Testis (tissue), 3 donors: ENCODE data around the gene ZNF692. TPM values are rescaled to one million over a fixed set of nuclear protein-coding genes. Genes with fewer than 3 reads are reported as not detected.

Experiments used
- DNase-seq: peaks from one replicate; pipeline ENCODE4 v3.0.0-alpha.2; 2019
- H3K27ac ChIP-seq, 2 donors: fragments of 200-600 bp; sonication (generic); one replicate each; pipeline ENCODE4 v1.5.1; 2019
- H3K27me3 ChIP-seq: fragments of 200-600 bp; sonication (generic); one replicate; pipeline ENCODE4 v1.5.1; 2019
- H3K36me3 ChIP-seq: fragments of 200-600 bp; sonication (generic); one replicate; pipeline ENCODE4 v1.5.1; 2017; ENCODE audit warnings: low read depth; ENCODE audit errors: missing control alignments
- H3K4me1 ChIP-seq: fragments of 200-600 bp; sonication (generic); one replicate; pipeline ENCODE4 v1.5.1; 2019
- H3K4me3 ChIP-seq, 2 donors: fragments of 200-600 bp; sonication (generic); one replicate each; pipeline ENCODE4 v1.5.1; 2017 to 2019
- H3K9me3 ChIP-seq: fragments of 200-600 bp; sonication (generic); one replicate; pipeline ENCODE4 v1.5.1; 2017
- CTCF ChIP-seq, 3 experiments: fragments of 450-650 bp in 2 of 3; fragments of 200-600 bp in 1 of 3; sonication (generic) in 1 of 3; IDR thresholded peaks; one replicate each; pipeline ENCODE4 v1.5.1; 2016 to 2019; ENCODE audit warnings: antibody characterized with exemption in 3 of 3, mild to moderate bottlenecking in 2 of 3, moderate library complexity in 1 of 3
- POLR2A ChIP-seq: fragments of 450-650 bp; IDR thresholded peaks from one replicate; pipeline ENCODE4 v1.6.1; 2017; ENCODE audit warnings: antibody characterized with exemption, mild to moderate bottlenecking, moderate library complexity
- WGBS, 2 donors: methylation state at CpG; one replicate each; pipeline ENCODE4 v1.1.5; 2018; 5-methylcytosine and 5-hydroxymethylcytosine counted together
- intact Hi-C: fragments of 100-400 bp; cut with DNase I; formaldehyde crosslinking; loops from one replicate; pipeline ENCODE4 v1.15.1; 2023; ENCODE audit warnings: low total_unique reads
- polyA plus RNA-seq: library from polyadenylated mRNA; stranded (reverse); fragments of 350-450 nt; fragmentation: Illumina TruSeq; extraction: RNeasy Lipid Tissue Mini Kit (QIAGEN cat#74804); gene quantifications from one replicate; pipeline ENCODE4 v1.2.3, GENCODE V29; 2014; ENCODE audit warnings: low read depth, low replicate concordance; ENCODE audit not compliant: insufficient read depth
- total RNA-seq, 2 donors: library from RNA; depleted of rRNA; stranded (reverse); fragments of >200 nt; gene quantifications; one replicate each; pipeline ENCODE4 v1.2.3, GENCODE V29; 2016

ZNF692 gene
- total and polyA plus RNA-seq, 3 donors from 2014 or later, result 82.9 to 89.4 (median 86.2) TPM

GRCh38 chr1:248862998-248863881, 4.4 kb upstream of the ZNF692 start:
- 3 to 4% methylated on average over 7 to 37 of the region's 46 CpGs for WGBS, 2 donors
- peak; percentile 96 for DNase-seq
- no peaks in the 10 kb centered on the region for H3K27me3 ChIP-seq
- H3K4me3 ChIP-seq, result peak overlapping the region; percentile 45 to 68
- no peaks in the 10 kb centered on the region for H3K9me3 ChIP-seq
- TF ChIP-seq POLR2A (no peak), CTCF (IDR thresholded peaks at IDR 0.05) (no peak)
- intact Hi-C loops, result no loop called here
- H3K4me1 ChIP-seq, result peaks cover 19% of the 10 kb centered on the region
- H3K36me3 ChIP-seq, result no peaks in the 10 kb centered on the region
- H3K27ac ChIP-seq, result peak overlapping the region; percentile 52 to 57

DNA sequence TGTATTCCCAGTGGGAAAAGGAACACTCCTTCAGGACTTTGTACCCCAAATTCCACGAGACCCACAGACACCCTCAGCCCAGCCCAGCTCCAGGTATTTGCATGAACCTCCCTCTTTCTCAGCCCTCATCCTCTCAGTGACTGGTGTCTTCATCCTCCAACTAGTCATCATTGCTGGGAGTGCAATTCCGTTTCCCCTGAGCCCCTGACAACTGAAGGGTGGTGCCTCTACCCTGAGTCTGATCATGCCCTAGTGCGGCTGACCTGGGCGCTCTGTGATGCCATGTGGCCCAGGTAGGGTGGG, 3.8 kb upstream of the ZNF692 start:
- H3K27me3 ChIP-seq, result no peaks in the 10 kb centered on the region
- H3K4me3 ChIP-seq, result peak overlapping the region; percentile 45 to 68
- DNase-seq, result no peak
- no peaks in the 10 kb centered on the region for H3K9me3 ChIP-seq
- H3K4me1 ChIP-seq, result peaks cover 24% of the 10 kb centered on the region
- peak overlapping the region; percentile 52 to 57 for H3K27ac ChIP-seq
- 12 to 15% methylated on average over 2 to 4 of the region's 4 CpGs for whole genome bisulfite sequencing, 2 donors
- intact Hi-C loops, result no loop called here
- H3K36me3 ChIP-seq, result no peaks in the 10 kb centered on the region
- TF ChIP-seq POLR2A, result no peak

GRCh38 chr1:248861616-248862015, 2.7 kb upstream of the ZNF692 start:
- no peak overlapping the region for H3K4me3 ChIP-seq
- H3K27ac ChIP-seq, result no peak overlapping the region
- H3K36me3 ChIP-seq, result no peaks in the 10 kb centered on the region
- intact Hi-C loops, result no loop called here
- no peaks in the 10 kb centered on the region for H3K27me3 ChIP-seq
- H3K9me3 ChIP-seq, result no peaks in the 10 kb centered on the region
- WGBS, 2 donors, result 86% methylated on average over 2 of the region's 2 CpGs
- DNase-seq, result no peak
- peaks cover 30% of the 10 kb centered on the region for H3K4me1 ChIP-seq
- no peak for TF ChIP-seq CTCF (IDR thresholded peaks at IDR 0.05)
- TF ChIP-seq POLR2A, result no peak

DNA sequence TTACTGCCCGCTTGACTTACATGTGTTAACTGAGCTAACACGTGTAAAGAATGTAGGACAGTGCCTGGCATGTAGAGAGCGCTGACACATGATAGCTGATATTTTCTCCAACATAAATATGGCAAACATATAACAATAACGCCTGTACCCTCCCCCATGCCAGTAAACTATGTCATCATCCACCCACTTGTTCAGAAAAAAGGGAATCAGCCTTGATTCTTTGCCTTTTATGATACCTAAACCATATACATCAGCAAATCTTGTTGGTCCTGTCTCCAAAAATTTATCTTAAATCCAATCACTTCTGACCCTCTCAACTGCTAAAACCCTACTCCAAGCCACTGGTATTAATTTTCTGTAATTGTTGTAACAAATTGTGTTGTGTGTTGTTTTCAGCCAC, 1.1 kb upstream of the ZNF692 start:
- intact Hi-C loops, result no loop called here
- no peaks in the 10 kb centered on the region for H3K9me3 ChIP-seq
- TF ChIP-seq CTCF (IDR thresholded peaks at IDR 0.05) (no peak), POLR2A (no peak)
- H3K4me1 ChIP-seq, result peaks cover 37% of the 10 kb centered on the region
- H3K27ac ChIP-seq, result peak overlapping the region; percentile 94 to 96
- H3K4me3 ChIP-seq, result no peak overlapping the region
- DNase-seq, result no peak
- no peaks in the 10 kb centered on the region for H3K27me3 ChIP-seq
- 54 to 62% methylated on average over 4 of the region's 4 CpGs for WGBS, 2 donors
- H3K36me3 ChIP-seq, result no peaks in the 10 kb centered on the region

GRCh38 chr1:248858096-248858890, 592 bp downstream of the ZNF692 start:
- Histone ChIP-seq H3K4me3 (peak overlapping the region; percentile 63 to 86), H3K27me3 (no peaks in the 10 kb centered on the region), H3K4me1 (peaks cover 30% of the 10 kb centered on the region), H3K36me3 (no peaks in the 10 kb centered on the region), H3K9me3 (no peaks in the 10 kb centered on the region), H3K27ac (peak overlapping the region; percentile 94 to 96)
- peak; percentile 72 for DNase-seq
- 1% methylated on average over 13 to 45 of the region's 45 CpGs for WGBS, 2 donors
- intact Hi-C loops, result no loop called here
- TF ChIP-seq CTCF (IDR thresholded peaks at IDR 0.05) (peak in 2 of 3 experiments; percentile 33 to 35), POLR2A (no peak)
